NCI-H82 treated with DMSO at 0.1 percent for 48 hours (cell line): ENCODE data around the gene RAB44.
A peak's percentile ranks its signal among the peaks of the same experiment; 100 is the strongest.

Source experiments
- DNase-seq: peaks from one replicate; lab custom pipeline; 2025; ENCODE audit not compliant: unreplicated experiment; lab: John Stamatoyannopoulos, UW

Gene RAB44

DNA sequence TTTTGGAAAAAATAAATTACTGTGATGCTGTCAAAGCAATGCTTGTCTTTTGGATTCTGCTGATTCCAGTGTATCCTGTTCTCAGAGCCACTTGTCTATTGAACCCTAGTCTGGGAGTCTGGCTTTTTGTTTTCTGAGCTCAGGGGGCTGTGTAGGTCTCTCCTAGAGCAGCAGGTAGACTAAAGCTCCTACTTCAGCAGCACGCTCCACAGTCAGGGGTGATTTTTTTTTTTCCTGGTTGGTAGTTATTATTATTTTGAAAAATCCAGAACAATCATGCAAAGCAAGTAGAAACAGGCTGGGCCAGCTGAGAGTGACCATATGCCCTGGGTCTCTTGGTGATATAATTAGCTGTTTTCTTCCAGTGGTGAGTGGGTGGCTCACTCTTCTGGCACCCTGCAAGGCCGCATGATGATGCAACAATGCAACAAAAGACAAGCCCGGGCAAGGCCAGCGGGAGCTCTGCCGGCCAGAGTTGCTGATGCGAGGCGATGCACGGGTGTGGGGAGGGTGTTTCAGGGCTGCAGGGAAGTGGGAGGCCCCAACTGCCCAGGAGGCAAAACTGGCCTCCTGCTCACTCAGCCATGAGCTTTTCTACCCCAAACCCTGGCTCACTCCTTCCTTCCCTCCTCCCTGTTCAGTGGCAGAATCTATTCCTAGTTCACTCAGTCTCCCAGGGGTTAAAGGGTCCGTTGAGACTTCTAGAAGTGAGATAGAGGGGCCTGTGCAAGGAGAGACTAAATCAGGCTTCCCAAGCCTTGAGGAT lies 30.6 kb upstream of the RAB44 start:
- no peak for DNase-seq

DNA sequence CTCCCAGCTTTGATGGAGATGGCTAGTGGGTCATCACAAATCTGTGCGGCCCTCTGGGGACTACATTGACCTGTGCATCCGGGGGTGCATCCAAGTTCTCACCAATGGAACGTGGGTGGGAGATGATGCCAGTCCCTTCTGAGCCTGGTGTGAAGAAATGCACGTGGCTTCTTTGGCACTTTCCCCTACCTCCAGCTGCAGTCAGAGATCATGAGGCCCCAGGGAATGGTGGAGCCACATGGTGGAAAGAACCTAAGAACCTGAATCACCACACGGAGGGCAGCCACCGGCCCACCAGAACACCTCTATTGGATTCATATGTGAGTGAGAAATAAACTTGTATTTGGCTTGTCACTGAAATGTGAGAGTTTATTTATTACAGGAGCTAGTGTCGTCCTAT lies 29.0 kb upstream of the RAB44 start:
- no peak for DNase-seq

GRCh38 chr6:36669002-36669401 lies 28.6 kb upstream of the RAB44 start:
- no peak for DNase-seq

- DNase-seq: no peak
Measured at GRCh38 chr6:36670271-36670670, 27.4 kb upstream of the RAB44 start.

- DNase-seq: no peak
Measured at GRCh38 chr6:36671687-36672375, 25.8 kb upstream of the RAB44 start.

DNA sequence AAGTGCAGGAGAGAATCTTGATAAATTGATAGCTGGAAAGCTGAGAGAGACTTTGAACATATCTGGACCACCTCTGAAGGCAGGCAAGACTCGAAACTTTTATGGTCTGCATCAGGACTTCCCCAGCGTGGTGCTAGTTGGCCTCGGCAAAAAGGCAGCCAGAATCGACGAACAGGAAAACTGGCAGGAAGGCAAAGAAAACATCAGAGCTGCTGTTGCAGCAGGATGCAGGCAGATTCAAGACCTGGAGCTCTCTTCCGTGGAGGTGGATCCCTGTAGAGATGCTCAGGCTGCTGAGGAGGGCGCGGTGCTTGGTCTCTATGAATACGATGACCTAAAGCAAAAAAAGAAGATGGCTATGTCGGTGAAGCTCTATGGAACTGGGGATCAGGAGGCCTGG lies 23.7 kb upstream of the RAB44 start:
- DNase-seq: no peak

DNA sequence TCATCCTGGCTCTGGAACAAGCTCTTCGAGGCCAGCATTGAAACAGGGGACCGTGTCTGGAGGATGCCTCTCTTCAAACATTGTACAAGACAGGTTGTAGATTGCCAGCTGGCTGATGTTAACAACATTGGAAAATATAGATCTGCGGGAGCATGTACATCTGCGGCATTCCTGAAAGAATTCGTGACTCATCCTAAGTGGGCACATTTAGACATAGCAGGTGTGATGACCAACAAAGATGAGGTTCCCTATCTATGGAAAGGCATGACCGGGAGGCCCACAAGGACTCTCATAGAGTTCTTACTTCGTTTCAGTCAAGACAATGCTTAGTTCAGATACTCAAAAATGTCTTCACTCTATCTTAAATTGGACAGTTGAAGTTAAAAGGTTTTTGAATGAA lies 22.7 kb upstream of the RAB44 start:
- DNase-seq: no peak

DNA sequence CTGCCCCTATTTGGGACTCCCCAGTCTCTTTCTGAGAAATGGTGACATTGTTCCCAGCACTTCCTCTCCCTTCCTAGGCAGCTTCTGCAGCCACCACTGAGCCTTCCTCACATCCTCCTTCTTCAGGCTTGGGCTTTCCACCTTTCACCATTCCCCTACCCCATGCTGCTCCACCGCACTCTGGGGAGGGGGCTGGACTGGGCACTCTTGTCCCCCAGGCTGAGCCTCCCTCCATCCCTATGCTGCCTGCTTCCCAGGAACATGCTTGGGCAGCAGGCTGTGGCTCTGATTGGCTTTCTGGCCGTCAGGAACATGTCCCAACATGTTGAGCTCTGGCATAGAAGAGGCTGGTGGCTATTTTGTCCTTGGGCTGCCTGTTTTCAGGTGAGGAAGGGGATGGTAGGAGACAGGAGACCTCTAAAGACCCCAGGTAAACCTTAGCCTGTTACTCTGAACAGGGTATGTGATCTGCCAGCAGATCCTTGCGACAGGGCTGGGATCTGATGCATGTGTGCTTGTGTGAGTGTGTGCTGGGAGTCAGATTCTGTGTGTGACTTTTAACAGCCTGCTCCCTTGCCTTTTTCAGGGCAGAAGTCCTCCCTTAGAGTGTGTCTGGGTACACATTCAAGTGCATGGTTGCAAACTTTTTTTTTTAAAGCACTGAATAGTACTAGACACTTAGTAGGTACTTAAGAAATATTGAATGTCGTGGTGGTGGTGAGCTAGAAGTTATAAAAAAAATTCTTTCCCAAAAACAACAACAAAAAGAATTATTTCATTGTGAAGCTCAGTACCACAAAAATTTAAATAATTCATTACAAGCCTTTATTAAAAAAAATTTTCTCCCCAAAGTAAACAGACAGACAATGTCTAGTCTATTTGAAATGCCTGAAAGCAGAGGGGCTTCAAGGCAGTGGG lies 21.2 kb upstream of the RAB44 start:
- DNase-seq: no peak

- no peak for DNase-seq
Measured at GRCh38 chr6:36677059-36677749, 20.4 kb upstream of the RAB44 start.

GRCh38 chr6:36677753-36678487 lies 19.7 kb upstream of the RAB44 start:
- DNase-seq: no peak

DNA sequence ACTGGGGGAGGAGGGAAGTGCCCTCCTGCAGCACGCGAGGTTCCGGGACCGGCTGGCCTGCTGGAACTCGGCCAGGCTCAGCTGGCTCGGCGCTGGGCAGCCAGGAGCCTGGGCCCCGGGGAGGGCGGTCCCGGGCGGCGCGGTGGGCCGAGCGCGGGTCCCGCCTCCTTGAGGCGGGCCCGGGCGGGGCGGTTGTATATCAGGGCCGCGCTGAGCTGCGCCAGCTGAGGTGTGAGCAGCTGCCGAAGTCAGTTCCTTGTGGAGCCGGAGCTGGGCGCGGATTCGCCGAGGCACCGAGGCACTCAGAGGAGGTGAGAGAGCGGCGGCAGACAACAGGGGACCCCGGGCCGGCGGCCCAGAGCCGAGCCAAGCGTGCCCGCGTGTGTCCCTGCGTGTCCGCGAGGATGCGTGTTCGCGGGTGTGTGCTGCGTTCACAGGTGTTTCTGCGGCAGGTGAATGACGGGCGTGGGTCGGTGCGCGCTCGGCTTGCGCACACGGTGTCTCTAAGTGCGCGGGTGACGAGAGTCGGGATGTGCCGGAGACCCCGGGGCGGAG lies 19.1 kb upstream of the RAB44 start, which contains the start of gene CDKN1A:
Gene CDKN1A (plus strand): TSS at position 227 of the 555 bp plus-strand sequence. CDS start 5,388 bp downstream, outside the sequence.
- DNase-seq: peak; percentile 48

GRCh38 chr6:36679043-36679833 lies 18.4 kb upstream of the RAB44 start:
- DNase-seq: no peak

DNA sequence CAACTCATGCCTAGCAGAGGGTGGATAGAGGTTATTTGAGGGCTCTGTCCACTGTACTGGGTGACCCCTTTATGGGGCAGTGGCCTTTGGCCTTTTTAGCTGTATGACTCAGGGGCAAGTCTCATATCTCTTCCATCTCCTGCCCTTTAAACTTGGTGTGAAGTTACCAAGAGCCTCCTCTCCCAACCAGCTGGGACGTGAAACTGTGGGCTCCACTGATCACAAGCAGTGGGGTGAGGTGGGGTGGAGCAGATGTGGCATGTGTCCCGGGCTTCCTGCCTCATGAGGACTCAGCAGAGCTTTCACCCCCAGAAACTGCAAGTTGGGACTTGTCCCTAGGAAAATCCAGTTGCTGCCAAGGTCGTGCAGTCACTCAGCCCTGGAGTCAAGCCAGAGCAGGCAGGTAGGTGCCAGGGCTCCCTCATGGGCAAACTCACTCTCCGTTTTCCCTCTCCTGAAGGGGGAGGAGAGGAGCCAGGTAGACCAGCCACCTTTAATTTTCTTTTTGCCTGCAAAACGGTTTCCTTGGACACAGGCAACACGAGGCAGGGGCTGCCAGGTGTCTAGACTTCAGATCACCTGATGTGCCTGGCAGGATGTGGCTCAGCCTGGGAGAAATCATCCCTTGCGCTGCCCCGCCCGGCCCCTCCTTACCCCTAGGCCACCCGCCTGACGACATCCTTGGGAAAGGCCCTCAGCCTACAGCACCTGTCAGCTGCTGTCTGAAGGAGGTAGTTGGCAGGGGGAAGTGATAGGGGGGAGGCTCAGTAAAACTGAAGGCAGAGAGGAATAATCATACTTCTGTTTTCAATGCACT lies 15.1 kb upstream of the RAB44 start:
- no peak for DNase-seq

- DNase-seq: no peak
Measured at GRCh38 chr6:36683145-36683655, 14.4 kb upstream of the RAB44 start.

DNA sequence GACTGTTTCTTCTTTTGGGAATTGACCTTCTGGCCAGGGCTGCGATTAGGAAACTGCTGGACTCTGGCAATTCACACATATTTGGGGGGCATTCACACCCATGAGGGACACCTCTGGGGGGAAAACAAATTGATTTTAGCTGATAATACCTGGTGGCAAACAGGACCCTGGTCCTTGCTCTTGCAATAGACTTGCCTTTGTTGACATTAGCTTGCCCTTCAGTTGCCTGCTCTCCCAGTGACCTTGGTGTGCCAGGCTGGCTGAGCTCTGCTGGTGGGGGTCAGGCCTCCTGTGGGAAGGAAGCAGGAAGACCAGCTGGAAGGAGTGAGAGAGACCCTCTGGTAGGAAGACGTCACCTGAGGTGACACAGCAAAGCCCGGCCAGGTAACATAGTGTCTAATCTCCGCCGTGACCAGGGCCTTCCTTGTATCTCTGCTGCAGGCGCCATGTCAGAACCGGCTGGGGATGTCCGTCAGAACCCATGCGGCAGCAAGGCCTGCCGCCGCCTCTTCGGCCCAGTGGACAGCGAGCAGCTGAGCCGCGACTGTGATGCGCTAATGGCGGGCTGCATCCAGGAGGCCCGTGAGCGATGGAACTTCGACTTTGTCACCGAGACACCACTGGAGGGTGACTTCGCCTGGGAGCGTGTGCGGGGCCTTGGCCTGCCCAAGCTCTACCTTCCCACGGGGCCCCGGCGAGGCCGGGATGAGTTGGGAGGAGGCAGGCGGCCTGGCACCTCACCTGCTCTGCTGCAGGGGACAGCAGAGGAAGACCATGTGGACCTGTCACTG lies 13.8 kb upstream of the RAB44 start:
- no peak for DNase-seq

- DNase-seq: no peak
Measured at GRCh38 chr6:36684447-36684812, 13.2 kb upstream of the RAB44 start.

DNA sequence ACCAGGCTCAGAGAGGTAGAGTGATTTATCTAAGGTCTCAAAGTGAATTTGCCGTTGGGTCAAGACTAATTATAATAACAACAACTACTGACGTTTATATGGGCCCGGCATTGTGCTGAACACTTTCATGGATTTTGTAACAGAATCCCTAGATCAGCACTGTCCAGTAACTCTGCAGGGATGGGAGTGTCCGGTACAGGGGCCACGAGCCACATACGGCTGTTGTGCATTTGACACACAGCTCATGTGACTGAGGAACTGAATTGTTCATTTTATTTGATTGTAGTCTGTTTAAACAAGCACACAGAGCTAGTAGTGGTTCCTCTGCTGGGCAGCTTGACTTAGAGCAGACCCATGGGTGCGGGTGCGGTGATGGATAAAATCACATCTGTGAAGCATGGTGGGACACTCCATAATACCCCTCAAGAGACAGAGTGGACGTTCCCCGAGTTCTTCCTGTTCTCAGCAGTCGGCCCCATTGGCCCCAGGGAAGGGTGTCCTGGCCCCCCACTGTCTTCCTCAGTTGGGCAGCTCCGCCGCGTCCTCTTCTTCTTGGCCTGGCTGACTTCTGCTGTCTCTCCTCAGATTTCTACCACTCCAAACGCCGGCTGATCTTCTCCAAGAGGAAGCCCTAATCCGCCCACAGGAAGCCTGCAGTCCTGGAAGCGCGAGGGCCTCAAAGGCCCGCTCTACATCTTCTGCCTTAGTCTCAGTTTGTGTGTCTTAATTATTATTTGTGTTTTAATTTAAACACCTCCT lies 12.3 kb upstream of the RAB44 start:
- no peak for DNase-seq
